Muscle of leg (tissue), 11 donors: ENCODE measurements around the gene BTBD7. TPM values are rescaled to one million over a fixed set of nuclear protein-coding genes. Genes with fewer than 3 reads are reported as not detected.

Experiments
- DNase-seq: peaks from one replicate; pipeline ENCODE4 v3.0.0; 2013
- H3K27ac ChIP-seq: one replicate; pipeline ENCODE4 v1.5.1; 2013; ENCODE audit warnings: mild to moderate bottlenecking, low read length, control low read depth
- H3K27me3 ChIP-seq: one replicate; pipeline ENCODE4 v1.6.1; 2013; ENCODE audit warnings: low read length; ENCODE audit not compliant: control insufficient read depth, insufficient read depth
- H3K36me3 ChIP-seq: one replicate; pipeline ENCODE4 v1.6.1; 2013; ENCODE audit warnings: low read length; ENCODE audit not compliant: control insufficient read depth, insufficient read depth
- H3K4me1 ChIP-seq: one replicate; pipeline ENCODE4 v1.6.1; 2013; ENCODE audit warnings: low read length; ENCODE audit not compliant: control insufficient read depth, insufficient read depth
- H3K4me3 ChIP-seq: one replicate; pipeline ENCODE4 v1.5.1; 2013; ENCODE audit warnings: low read length, control low read depth
- H3K9me3 ChIP-seq: replicated peaks from 2 replicates; pipeline ENCODE4 v1.6.1; 2013; ENCODE audit warnings: low read depth, low read length; ENCODE audit not compliant: control insufficient read depth
- WGBS: methylation state at CpG from one replicate; pipeline ENCODE4 v1.1.5; 2013; ENCODE audit warnings: missing lambda C conversion rate; ENCODE audit not compliant: insufficient coverage; 5-methylcytosine and 5-hydroxymethylcytosine counted together
- polyA plus RNA-seq, 8 donors: library from polyadenylated mRNA; unstranded; fragments of 120-200 nt; gene quantifications; one replicate each; pipeline versions ENCODE4 v1.2.1 to v1.2.3, GENCODE V29; 2013; ENCODE audit warnings: inconsistent platforms in 1 of 8, low replicate concordance in 1 of 8; ENCODE audit not compliant: insufficient read length in 8 of 8, insufficient read depth in 1 of 8
- total RNA-seq: library from RNA; stranded (reverse); fragments of 120-200 nt; gene quantifications from one replicate; pipeline ENCODE4 v1.2.4, GENCODE V29; 2013

Gene BTBD7
- total and polyA plus RNA-seq, 9 donors, result 17.2 to 27.2 (median 20.5) TPM

GRCh38 chr14:93285044-93285443, 47.8 kb downstream of the BTBD7 start:
- no peaks in the 10 kb centered on the region for H3K4me1 ChIP-seq
- no peaks in the 10 kb centered on the region for H3K27me3 ChIP-seq
- peaks cover 5% of the 10 kb centered on the region for H3K36me3 ChIP-seq
- no peak overlapping the region for H3K4me3 ChIP-seq
- H3K27ac ChIP-seq, result no peak overlapping the region
- H3K9me3 ChIP-seq, result no peaks in the 10 kb centered on the region
- DNase-seq, result peak; percentile 42
- WGBS, result no CpG with 5 or more reads among the region's 2 CpGs

DNA sequence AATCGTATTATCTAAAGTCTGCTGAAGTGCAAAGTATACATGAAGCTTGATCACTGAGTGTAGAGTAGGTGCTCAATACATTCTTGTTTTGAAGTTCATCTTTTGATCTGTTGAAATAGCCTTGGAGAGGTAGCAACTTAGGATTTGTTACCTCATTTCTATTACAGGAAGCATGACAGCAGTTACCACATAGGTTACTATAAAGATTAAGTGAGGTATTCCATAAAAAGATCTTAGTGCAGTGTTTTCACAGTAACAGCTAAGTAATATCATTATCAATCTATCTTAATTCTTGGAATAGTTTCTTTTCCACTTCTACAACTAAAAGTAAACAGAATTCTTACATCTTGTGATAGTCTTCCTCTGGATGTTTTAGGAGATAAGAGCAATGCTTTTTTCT, 50.9 kb downstream of the BTBD7 start:
- H3K4me3 ChIP-seq, result no peak overlapping the region
- no peaks in the 10 kb centered on the region for H3K4me1 ChIP-seq
- H3K36me3 ChIP-seq, result peaks cover 2% of the 10 kb centered on the region
- no peak overlapping the region for H3K27ac ChIP-seq
- WGBS, result no CpG with 5 or more reads among the region's 1 CpG
- DNase-seq, result no peak
- no peaks in the 10 kb centered on the region for H3K27me3 ChIP-seq
- H3K9me3 ChIP-seq, result no peaks in the 10 kb centered on the region

GRCh38 chr14:93280743-93281142, 52.1 kb downstream of the BTBD7 start:
- Histone ChIP-seq H3K4me1 (no peaks in the 10 kb centered on the region), H3K4me3 (no peak overlapping the region), H3K9me3 (no peaks in the 10 kb centered on the region), H3K36me3 (no peaks in the 10 kb centered on the region), H3K27me3 (no peaks in the 10 kb centered on the region), H3K27ac (no peak overlapping the region)
- WGBS, result 100% methylated on average over 1 of the region's 5 CpGs
- DNase-seq, result no peak

- WGBS, result no CpG with 5 or more reads among the region's 3 CpGs
- peaks cover 5% of the 10 kb centered on the region for H3K36me3 ChIP-seq
- no peak for DNase-seq
- no peak overlapping the region for H3K4me3 ChIP-seq
- H3K27ac ChIP-seq, result no peak overlapping the region
- H3K4me1 ChIP-seq, result no peaks in the 10 kb centered on the region
- H3K27me3 ChIP-seq, result no peaks in the 10 kb centered on the region
- no peaks in the 10 kb centered on the region for H3K9me3 ChIP-seq
Observed at GRCh38 chr14:93276031-93276716, 56.7 kb downstream of the BTBD7 start.

GRCh38 chr14:93274055-93274806, 58.6 kb downstream of the BTBD7 start:
- Histone ChIP-seq H3K4me3 (no peak overlapping the region), H3K27me3 (no peaks in the 10 kb centered on the region), H3K4me1 (no peaks in the 10 kb centered on the region), H3K9me3 (no peaks in the 10 kb centered on the region), H3K36me3 (peaks cover 5% of the 10 kb centered on the region), H3K27ac (no peak overlapping the region)
- DNase-seq, result no peak
- WGBS, result no CpG with 5 or more reads among the region's 3 CpGs

DNA sequence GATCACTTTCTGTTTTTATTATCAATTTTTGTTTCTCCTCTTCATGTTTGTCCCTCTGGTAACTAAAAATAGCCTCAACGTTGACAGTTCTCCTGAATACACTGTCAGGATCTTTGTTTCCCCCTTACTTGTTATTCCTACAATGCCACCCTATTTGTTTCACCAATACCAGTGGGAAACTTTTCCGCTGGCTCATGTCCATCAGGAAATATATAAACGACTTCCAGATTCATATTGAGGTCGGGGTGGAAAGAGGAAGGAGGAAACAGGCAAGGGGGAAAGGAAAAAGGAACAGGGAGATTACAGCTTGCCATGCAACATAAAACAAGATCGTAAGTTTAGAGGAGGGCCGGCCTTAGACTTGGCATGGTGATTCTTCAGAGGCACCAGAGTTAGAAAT, 61.7 kb downstream of the BTBD7 start:
- 21% methylated on average over 2 of the region's 6 CpGs for whole genome bisulfite sequencing
- DNase-seq, result peak; percentile 26
- H3K36me3 ChIP-seq, result peaks cover 5% of the 10 kb centered on the region
- H3K4me3 ChIP-seq, result no peak overlapping the region
- H3K4me1 ChIP-seq, result no peaks in the 10 kb centered on the region
- H3K27ac ChIP-seq, result no peak overlapping the region
- no peaks in the 10 kb centered on the region for H3K27me3 ChIP-seq
- H3K9me3 ChIP-seq, result no peaks in the 10 kb centered on the region

- Histone ChIP-seq H3K27ac (no peak overlapping the region), H3K36me3 (peaks cover 5% of the 10 kb centered on the region), H3K27me3 (no peaks in the 10 kb centered on the region), H3K4me1 (no peaks in the 10 kb centered on the region), H3K9me3 (no peaks in the 10 kb centered on the region), H3K4me3 (no peak overlapping the region)
- DNase-seq, result peak; percentile 25
- 73% methylated on average over 3 of the region's 10 CpGs for WGBS
Observed at GRCh38 chr14:93269341-93270068, 63.3 kb downstream of the BTBD7 start.

GRCh38 chr14:93268406-93268805, 64.4 kb downstream of the BTBD7 start:
- DNase-seq, result no peak
- Histone ChIP-seq H3K36me3 (peaks cover 6% of the 10 kb centered on the region), H3K27ac (no peak overlapping the region), H3K27me3 (no peaks in the 10 kb centered on the region), H3K9me3 (no peaks in the 10 kb centered on the region), H3K4me1 (no peaks in the 10 kb centered on the region), H3K4me3 (no peak overlapping the region)
- WGBS, result no CpG with 5 or more reads among the region's 1 CpG

GRCh38 chr14:93267149-93267711, 65.6 kb downstream of the BTBD7 start:
- WGBS, result 76% methylated on average over 2 of the region's 3 CpGs
- no peak for DNase-seq
- H3K4me1 ChIP-seq, result no peaks in the 10 kb centered on the region
- H3K27me3 ChIP-seq, result no peaks in the 10 kb centered on the region
- H3K36me3 ChIP-seq, result peaks cover 6% of the 10 kb centered on the region
- no peak overlapping the region for H3K27ac ChIP-seq
- H3K9me3 ChIP-seq, result no peaks in the 10 kb centered on the region
- H3K4me3 ChIP-seq, result no peak overlapping the region

GRCh38 chr14:93266127-93266526, 66.7 kb downstream of the BTBD7 start:
- Histone ChIP-seq H3K27me3 (no peaks in the 10 kb centered on the region), H3K36me3 (peaks cover 6% of the 10 kb centered on the region), H3K4me1 (no peaks in the 10 kb centered on the region), H3K27ac (no peak overlapping the region), H3K4me3 (no peak overlapping the region), H3K9me3 (no peaks in the 10 kb centered on the region)
- no peak for DNase-seq
- 71% methylated on average over 3 of the region's 6 CpGs for WGBS
